GM19351 (cell line): ENCODE data around the gene MEG3.

Source experiments
- ATAC-seq: cut with Tn5 transposase; IDR thresholded peaks from one replicate; pipeline ENCODE4 v1.9.1; 2021; ENCODE audit warnings: mild to moderate bottlenecking, moderate library complexity; ENCODE audit not compliant: unreplicated experiment

Gene MEG3

DNA sequence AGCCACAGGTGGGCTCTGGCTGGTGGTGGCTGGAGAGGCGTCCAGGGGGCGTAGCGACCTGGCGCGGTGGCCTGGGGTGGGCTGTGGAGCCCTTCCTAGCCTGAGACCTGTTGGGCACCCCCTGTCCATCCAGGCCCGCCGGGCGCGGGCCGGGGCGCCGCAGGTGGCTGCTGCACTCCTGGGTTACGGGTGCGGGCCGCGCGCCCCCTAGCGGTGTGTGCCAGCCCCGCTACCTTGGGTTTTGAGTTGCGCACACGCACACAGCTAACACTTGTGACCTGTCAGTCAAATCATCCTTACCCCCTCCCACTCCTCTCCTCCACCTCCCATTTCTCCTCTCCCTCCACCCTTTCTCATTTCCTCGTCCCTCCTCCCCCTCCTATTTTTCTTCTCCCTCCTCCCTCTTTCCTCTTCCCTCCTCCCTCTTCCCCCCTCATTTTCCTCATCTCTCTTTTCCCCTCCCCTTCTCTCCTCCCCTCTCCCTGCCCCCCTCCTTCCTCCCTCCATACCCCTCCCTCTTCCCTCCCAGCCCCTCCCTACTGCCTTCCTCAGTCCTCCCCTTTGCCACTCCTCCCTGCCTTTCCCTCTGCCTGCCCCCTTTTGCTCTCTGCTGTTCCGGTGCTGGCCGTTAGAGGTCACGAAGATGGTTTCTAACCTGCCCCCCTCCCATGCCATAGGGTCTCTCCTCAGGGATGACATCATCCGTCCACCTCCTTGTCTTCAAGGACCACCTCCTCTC, 2.3 kb downstream of the MEG3 start:
- ATAC-seq = no peak

DNA sequence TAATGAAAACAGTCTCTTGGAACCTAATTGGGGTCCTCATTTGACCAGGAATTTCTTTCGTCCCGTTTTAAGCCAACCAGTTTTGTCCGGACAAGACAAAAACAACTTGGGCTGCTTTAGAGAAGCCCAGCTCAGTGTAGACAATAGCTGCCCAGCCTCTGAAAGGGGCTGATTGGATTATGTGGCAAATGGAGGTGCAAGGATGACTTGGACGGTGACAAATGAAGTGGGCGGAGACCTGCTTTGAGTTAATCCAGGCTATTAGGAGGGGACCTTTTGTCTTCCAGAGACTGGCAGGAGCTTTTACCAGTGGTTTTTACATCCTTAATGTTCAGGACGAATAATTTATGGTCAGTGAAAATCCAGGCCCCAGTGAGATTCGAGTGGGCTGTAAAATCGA, 4.8 kb downstream of the MEG3 start:
- no peak for ATAC-seq

DNA sequence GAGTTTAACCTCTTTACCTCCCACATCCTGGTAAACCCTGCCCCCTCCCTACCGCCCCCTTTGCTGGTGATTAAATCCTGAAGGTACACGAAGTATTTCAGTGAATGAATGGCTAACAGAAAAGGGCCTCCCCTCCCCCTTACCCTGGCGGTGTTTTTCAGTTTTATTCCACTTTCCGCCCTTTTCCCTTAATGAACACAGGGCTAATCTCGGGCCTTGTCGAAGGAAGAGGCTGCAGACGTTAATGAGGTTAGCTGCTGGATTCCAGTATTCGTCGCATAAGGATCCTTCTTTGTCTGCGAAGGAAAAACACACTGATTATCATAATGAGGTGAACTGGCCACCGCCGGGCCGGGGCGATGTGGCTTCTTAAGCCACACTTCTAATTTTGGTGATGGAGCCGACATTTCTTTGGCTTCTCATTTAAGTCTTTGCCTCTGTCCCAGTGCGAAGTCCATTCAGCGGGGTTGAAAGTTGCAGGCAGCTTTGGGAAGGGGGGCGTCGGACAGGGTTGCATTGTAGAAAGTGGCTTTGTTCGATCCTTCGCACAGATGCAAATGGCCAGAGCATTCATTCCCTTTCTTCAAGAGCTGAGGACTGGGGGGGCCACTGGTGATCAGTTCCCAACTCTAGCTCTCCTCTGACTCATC, 6.5 kb downstream of the MEG3 start:
- ATAC-seq = no peak

DNA sequence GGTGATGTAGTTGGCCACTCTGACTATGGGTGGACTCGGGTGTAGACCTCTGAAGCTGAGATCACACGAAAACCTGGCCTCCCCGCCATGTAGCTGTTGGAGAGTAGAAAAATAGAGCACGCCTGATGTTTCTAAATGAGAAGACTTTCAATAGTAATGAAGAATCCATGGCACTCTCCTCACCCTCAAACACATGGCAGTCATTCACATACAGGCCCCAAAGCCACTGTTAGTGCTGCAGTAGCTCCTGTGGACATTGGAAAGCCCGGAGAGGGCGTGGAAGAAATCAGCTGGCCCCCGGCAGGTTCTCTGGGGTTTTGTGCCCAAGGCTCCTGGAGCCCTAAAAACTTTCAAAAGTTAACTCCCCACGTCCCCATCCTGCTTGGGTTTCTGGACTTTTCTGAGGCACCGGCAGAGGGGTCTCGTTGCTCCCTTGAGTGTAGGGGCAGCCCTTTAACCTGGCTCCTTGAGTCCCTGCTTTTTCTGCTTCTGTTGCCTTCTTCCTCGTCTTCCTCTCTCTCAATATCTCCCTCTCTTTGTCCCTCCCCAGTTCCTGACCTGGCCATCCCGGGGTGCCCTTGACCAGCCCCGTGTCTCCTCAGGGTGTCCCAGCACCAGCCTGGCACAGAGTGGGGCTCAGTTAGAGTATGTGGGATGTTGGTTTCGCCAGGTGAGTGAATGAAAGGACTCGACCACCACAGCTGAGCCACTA, 8.3 kb downstream of the MEG3 start:
- no peak for ATAC-seq

DNA sequence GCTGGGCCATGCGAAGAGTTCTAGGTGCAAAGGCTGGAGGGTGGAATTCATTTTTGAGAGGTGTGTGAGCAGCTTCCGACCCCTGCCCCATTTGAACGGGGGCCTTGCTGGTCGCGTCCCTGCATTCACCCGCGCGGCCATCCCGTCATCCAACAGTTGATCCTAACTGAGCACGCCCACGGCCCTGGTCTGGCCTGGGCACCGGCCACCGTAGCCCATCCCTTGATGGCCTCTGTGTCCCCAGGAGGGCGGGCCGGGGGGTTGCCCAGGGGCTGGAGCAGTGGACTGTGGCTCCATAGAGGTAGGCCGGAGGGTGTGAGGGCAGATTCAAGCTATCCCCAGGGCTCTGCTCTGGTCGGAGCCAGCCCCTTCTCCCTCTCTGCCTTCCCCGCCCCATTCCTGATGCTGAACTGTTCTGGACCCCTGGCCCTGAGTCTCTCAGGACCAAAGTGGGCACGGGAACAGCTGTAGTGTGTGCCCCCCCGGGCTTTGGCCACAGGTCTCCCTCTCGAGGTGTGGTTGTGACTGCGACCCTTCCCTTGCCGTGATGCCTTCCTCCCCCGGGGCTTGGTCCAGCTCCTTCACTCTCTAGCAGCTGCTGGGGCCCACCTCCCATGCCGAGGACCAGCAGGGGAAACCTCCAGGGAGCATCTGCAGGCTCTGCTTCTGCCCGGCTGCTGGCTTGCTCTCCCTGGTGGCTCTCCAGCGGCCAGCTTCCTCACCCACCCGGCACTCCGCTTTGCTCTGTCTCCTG, 9.1 kb downstream of the MEG3 start:
- no peak for ATAC-seq

DNA sequence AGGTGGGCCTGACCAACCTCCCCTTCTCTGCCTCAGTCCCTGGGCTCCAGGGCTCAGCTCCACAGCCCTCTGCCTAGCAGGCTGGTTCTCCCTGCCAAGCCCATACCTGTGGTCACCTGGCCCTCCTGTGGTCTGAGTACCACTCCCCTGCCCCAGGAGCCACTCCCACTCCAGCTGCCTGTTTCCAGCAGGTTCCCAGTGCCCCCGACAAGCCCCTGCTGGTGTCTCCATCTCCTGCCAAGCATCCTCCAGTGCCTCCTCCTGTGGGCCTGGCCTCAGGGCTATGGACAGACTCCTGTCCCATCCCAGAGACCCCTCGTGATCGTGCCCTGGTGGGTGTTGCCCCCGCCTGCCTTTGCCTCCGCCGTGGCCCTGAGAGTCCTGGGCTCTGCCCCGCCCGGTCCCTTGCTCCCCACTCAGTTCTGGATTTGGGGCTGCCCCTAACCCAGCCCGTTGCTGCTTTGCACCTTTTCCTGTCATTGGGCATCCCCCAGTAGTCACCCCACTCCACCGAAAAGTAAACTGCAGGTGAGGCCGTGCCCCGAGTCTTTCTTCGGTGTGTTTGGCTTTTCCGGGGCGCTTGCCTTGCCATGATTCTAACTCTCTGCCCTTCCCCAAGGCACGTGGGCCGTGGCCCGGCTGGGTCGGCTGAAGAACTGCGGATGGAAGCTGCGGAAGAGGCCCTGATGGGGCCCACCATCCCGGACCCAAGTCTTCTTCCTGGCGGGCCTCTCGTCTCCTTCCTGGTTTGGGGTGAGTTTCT, 9.8 kb downstream of the MEG3 start:
- no peak for ATAC-seq

DNA sequence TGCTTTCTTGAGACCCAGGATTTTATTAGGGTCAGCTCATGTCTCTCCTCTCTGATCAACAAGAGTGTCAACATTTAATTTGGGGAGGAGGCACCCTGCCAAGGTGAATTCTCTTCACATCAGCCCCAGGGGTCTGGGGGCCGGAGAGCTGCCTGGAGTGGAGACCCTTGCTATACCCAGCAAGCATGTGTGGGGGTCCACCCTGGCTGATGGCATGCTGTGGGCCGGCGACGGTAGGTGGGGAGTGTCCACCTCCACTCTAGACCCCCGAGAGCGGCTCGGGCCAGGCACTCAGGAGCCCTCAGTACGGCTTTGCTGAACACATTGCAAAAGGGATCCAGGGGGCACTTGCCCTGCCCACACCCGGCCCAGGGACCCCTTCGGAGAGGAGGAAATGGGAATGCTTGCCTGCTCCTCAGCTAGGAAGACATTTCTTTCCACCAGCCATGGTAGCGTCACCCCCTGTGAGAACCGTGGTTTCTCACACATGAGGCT, 10.4 kb downstream of the MEG3 start:
- ATAC-seq = no peak

DNA sequence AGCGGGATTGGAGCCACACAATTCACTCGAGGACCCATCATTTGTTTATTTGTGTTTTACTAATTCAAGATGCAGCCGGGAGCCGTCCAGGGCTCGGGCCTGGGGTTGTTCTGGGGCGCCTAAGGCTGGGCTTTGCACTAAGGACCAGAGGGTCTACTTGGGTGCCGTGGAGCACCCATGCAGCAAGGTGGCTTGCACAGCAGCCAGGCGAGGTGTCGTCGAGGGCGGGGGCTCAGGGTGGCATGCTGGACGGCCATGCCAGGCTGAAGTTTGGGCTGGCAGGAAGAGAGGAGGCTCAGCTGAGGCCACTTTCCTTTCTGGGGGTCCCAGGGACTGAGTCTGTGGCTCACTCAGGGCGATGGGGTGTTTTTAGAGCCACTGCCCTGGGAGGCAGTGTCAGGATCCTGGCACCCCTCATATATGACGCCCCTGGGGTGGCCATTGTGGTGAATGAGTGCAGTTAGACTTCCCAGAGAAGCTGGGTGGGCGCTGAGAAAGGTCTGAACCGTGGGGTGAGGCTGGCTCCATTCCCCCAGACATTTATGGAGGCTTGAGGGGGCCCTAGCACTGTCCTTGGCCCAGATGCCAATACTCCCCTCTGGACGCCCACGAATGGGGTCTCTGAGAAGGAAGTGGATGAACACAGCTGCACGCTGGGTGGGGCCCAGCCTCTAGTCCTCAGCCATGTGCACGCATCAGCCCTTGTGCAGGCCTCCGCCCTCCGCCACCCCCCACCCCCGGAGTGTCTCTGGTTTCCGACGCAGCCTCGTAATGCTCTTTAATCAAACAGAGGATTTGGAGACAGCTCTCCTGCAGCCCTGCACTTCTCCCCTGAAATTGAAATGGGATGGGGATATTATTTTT, 11.3 kb downstream of the MEG3 start:
- ATAC-seq = no peak

DNA sequence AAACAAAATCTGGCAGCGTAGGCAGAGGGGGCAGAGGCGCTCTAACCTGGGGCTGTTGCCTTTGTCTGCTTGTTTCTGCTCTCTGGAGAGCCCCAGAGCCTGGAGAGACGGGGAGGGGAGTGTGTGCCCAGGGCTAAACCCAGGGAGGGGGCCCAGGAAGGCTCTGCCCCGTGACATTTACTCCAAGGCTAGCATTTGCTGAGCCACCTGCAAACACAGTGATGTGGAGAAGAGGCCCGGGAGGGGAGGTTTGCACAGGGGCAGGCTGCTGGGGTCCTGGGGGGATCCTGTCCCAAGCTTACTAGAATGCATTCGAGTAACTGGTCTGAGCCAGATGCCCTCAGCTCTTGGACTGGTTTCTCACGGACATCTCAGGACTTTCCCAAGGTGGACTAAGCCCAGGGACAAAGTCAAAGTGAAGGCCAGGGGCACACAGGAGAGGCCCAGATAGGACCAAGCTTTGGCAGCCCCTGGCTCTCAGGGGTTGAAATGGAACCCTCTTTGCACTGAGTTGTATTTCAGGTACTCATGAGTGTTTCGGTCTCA, 12.0 kb downstream of the MEG3 start:
- ATAC-seq = no peak

DNA sequence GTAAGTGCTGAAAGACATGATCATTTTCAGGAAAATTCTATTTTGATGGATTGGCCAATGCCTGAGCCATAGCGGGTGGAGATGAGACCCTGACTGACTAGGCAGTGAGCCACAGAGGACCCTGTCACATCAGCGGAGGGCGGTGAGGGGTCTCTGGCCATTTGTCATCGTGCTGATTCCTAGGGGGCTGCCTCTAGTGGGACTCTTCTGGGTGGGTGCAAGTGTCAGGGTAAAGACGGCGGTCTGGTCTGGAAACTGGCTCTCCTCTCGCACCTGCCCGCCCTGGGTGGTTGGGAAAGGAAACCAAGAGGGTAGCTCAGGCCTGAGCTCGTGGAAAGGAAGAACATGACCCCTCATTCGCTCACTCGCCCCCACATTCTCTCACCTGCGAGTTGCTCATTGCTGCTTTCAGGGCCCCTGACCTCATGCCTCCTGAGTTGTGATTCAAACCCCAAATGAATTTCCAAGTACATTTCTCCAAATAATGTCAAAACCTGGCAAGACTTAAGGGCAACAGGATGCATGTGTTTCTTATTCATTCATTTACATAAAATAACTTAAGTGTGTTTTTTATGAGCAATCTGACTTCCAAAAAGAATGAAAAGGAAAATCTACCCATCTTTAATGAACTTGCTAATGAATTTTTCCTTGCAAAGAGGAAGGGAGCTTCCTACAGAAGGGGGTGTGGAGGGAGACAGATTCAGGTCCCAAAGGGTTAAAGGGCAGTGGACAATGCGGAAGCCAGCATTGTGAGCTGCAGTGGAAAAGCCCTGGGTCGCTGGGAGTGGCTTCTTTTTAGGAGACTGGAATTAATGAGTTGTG, 12.8 kb downstream of the MEG3 start:
- no peak for ATAC-seq

DNA sequence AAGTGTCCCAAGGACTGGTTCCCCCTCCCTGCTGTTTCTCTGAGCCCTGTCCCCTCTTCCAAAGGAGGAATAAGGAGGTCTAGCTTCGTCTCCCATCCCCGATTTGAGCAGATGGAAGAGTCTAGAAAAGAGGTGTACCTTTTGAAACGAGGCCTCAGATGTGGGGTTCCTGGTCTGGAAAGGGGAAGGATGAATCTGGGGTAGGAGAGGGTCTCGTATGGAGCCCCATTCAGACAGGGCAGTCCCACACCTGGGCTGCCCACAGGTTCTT, 13.3 kb downstream of the MEG3 start:
- no peak for ATAC-seq

DNA sequence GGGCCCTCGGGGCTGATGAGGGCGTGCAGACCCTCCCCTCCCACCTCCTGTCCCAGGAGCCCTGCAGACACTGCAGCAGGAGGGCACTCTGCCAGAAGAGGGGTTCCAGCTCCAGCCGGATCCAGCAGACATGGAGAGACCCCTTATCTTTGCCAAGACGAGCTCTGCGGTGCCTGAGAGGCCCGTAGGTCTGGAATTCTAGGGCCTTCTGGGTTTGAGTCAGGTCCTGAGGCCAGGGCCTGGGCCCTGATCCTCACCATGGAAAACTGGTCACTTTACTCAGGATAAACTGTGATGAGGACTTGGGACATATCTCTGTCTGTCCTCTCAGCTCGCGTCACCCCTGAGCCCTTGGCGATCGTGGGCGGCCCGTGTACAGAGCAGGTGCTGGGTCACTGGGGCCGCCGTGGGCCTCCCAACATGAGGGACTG, 13.8 kb downstream of the MEG3 start:
- ATAC-seq = no peak

DNA sequence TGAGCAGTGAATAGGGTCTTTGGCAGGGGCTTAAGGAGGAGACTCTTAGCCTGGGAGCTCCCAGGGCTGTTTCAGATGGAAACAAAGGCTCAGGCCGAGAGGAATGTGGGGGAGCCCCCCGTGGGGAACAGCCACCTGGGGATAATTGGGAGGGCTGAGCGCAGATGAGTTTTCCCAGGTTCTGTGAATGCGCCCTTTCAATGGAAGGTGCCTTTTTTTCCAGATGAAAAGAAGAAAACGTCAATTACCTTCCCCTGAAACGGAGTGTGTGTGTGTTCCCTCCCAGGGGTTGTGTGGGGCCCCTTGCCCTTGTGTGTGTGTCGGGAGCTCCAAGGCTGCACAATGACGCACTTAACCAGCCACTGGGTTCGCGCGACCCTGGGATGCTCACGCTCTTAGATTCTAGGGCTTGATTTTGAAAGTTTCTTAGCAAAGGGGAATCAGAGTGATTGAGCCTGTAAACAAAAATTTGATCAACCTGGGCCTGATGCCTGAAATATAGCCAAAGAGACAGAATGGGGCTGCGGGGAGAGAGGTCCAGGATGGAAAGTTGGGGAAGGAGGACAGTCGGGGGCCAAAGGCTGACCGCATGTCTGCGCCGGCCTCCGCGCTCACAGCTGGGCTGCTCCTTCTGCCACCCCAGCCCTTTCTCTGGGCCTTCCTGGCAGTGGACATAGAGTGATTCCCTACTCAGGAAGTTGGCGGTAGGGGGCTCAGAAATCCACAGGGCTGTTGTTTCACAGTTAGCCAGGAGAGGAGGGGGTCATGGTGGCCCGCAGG, 14.6 kb downstream of the MEG3 start:
- no peak for ATAC-seq

DNA sequence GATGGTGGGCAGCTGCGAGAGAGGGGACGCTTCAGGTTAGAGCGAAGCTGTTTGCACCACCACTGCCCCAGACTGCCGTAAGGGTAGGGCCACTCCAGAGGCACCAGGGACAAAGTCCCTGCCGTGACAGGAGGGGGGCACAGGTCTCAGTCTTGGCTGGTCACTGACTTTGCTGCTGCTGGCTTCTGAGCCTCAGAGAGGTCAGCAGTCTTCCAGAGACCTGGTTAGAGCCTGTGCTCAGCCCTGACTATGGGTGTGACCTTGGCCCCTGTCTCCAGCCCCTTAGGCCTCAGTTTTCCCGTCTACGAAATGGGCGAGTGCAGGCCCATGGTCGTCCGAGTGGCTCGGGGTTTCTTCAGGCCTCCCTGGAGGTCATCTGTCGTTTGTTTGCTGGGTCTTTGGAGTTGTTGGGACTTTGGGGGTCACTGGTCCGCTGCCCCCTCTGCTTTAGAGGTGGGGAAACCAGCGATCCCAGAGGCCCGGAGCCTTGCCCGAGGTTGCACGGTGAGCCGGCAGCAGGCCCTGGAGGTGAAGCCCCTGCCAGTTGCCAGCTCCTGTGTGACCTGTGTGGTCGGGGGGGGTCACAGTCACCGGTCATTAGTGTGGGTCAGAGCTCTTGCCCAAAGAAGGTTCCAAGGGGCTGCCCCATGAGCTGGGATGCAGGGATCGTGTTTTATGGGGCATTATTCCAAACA, 15.3 kb downstream of the MEG3 start:
- no peak for ATAC-seq

DNA sequence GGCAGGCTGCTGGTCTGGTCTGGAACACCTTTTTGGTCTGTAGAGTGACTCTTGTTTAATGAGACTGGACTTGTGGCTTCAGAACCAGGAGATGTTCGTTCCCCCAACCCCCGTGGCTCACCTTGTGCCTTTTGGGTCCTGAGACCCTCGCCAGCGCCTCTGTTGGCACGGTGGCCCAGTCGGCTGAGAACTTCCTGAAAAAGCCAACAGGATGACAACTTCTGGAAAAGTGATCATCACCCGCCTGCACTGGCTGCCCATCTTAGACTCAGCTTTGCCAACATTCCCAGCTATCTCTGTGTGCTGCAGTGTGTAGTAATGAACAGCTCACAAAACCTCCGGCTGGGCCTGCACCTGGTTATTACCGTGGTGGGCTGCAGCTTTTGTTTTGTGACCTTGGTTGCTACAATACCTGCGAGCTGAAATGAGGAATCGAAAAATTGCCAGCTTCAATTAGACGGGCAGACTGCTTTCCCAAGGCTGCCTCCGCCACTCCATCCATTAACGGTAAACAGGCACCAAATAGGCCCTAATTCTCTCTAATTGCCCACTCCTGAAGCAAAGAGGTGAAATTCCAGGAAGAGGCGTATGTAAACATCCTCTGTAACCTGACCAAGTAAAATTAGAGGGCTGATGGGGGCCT, 16.0 kb downstream of the MEG3 start:
- ATAC-seq = no peak

DNA sequence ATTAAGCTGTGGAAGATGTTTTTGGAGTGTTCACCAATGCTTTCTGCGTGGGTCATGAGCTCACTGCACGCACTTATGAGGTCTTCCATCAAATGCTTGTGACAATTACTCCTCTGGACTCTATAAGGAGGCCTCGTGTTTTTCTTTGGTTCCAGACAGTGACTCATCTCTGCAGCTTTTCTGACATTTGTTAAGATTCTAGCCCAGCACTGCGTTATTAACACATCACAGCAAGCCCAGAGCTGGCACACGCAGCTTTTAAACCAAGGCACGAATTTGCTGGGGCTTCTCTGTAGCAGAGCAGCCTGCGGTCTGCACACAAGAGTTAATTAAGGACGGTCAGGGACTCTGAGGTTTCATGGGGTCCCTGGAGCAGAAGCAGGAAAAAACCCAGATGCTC, 16.9 kb downstream of the MEG3 start:
- no peak for ATAC-seq

DNA sequence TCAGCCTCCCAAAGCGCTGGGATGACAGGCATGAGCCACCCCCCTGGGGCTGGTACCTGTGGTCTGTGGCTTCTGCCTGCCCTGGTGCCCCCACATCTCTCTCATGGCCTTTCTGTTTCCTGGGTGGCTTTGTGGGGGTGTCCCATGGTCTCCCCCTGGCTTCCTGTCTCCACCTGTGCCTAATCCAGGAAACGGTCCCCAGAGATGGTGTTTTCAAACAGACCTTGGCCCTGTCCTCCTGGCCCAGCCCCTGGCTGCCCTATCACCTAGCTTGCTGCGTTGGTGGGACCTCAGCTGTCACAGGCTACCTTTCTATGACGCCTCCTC, 18.1 kb downstream of the MEG3 start:
- no peak for ATAC-seq
